ENCODE results near the gene NET1.
A peak's percentile ranks its signal among the peaks of the same experiment; 100 is the strongest.

Gene NET1

GRCh38 chr10:5411941-5412276 is 448 bp upstream of the NET1 start:
- TF ChIP-seq GATA1 (IDR thresholded peaks at IDR 0.05; ENCODE audit: low read depth, low read length) = no peak
- TF ChIP-seq POLR2A (IDR thresholded peaks at IDR 0.05; ENCODE audit: low read length) = no peak
- no peak for DNase-seq

- TF ChIP-seq GATA1 (IDR thresholded peaks at IDR 0.05; ENCODE audit: low read depth, low read length) (no peak), POLR2A (IDR thresholded peaks at IDR 0.05; ENCODE audit: low read length) (no peak)
- DNase-seq = peak; percentile 48 to 56
Measured at GRCh38 chr10:5413012-5413938, 918 bp downstream of the NET1 start.

DNA sequence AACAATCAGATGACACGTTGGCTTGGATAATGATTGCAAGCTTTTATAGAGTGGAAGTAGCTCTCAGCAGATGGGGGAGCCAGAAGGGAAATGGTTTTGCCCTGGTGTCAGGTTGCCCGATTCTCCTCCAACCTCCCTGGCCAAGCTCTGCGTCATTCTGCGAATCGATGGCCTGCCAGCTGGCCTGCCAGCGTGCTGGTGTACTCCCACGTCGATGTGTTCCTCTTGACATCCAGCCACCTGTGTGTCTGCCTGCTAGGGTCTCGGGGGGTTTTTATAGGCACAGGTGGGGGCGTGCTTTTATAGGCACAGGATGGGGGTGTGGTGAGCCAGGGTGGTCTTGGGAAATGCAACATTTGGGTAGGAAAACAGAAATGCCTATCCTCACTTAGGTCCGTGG is 4.6 kb downstream of the NET1 start:
- no peak for TF ChIP-seq POLR2A (IDR thresholded peaks at IDR 0.05; ENCODE audit: low read length)
- TF ChIP-seq GATA1 (IDR thresholded peaks at IDR 0.05; ENCODE audit: low read depth, low read length) = no peak
- DNase-seq = no peak

DNA sequence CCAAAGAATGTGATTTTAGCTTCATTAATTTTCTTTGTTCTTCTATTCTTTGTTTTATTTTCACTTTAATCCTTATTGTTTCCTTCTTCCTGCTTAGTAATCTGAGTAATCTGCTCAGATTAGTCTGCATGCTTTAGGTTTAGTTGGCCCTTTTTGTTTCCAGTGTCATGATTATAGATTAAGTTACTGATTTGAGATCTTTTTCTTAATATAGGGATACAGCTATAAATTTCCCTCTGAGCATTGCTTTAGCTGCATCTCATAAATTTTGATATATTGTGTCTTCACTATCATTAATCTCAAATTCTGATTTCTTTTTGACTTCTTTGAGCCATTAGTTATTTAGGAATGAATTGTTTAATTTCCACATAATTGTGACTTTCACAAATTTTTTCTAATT is 6.2 kb downstream of the NET1 start:
- TF ChIP-seq POLR2A (IDR thresholded peaks at IDR 0.05; ENCODE audit: low read length) (no peak), GATA1 (IDR thresholded peaks at IDR 0.05; ENCODE audit: low read depth, low read length) (no peak)
- no peak for DNase-seq

DNA sequence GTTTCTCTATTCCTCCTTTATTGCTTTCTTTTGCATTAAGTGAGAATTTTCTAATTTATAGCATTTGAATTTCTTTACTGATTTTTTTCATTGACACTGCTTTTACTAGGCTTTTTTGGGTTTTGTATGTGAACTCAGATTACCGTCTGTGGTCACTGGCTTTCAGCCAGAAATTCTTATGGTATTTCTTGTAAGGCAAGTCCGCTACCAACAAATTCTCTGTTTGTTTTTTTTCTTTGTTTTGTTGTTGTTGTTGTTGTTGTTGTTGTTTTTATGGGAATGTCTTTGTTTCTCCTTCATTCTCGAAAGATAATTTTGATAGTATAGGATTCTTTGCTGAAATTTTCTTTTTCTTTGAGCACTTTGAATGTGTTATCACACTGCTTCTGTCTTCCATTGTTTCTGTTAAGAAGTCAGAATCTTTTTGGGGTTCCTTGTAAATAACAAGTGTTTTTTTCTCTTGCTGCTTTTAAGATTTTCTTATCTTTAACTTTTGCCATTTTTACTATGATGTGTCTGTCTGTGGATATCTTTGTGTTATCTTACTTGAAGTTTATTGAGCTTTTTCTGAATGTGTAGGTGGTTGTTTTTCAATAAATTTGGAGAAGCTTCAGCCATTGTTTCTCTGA is 7.2 kb downstream of the NET1 start:
- no peak for DNase-seq
- TF ChIP-seq POLR2A (IDR thresholded peaks at IDR 0.05; ENCODE audit: low read length) (no peak), GATA1 (IDR thresholded peaks at IDR 0.05; ENCODE audit: low read depth, low read length) (no peak)

- TF ChIP-seq GATA1 (IDR thresholded peaks at IDR 0.05; ENCODE audit: low read depth, low read length) = no peak
- no peak for TF ChIP-seq POLR2A (IDR thresholded peaks at IDR 0.05; ENCODE audit: low read length)
- no peak for DNase-seq
Measured at GRCh38 chr10:5423771-5424170, 11.4 kb downstream of the NET1 start.

GRCh38 chr10:5424751-5425150 is 12.4 kb downstream of the NET1 start:
- no peak for TF ChIP-seq GATA1 (IDR thresholded peaks at IDR 0.05; ENCODE audit: low read depth, low read length)
- no peak for TF ChIP-seq POLR2A (IDR thresholded peaks at IDR 0.05; ENCODE audit: low read length)
- DNase-seq = no peak

DNA sequence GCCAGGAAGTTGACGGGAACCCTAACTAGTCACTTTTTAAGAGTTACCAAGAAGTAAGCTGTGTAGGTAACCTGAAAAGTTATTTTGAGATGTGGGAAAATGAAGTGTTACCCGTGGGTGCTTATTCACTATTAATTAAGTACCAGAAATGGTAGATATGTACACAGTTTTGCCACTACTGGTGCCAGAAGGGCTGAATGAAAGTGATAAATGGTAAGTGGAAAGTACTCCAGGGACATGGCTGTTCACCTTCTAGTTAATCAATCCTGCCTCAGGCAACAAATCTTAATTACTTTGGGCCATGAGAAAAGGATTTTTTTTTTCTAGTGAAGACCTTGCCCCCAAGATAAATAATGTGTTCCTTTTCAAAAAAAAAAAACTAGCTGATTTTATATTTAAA is 15.8 kb downstream of the NET1 start:
- no peak for DNase-seq
- TF ChIP-seq POLR2A (IDR thresholded peaks at IDR 0.05; ENCODE audit: low read length) (no peak), GATA1 (IDR thresholded peaks at IDR 0.05; ENCODE audit: low read depth, low read length) (no peak)

DNA sequence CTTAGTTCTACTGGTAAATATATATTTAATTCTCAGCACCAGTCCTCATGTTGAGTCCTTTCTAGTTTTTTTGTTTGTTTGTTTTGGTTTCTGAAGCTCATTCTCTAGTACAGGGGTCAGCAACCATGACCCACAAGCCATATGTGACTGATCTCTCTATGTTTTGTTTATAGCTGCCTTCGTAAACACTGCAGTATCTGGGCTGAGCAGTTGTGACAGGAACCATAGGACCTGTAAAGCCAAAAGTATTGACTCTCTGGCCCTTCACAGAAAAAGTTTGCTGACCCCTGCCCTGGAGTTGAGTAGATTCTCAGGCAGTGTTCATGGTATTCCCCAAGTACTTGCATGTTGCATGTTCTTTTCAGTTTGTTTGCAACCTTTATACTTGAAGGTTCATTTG is 20.8 kb downstream of the NET1 start:
- DNase-seq = no peak
- no peak for TF ChIP-seq GATA1 (IDR thresholded peaks at IDR 0.05; ENCODE audit: low read depth, low read length)
- TF ChIP-seq POLR2A (IDR thresholded peaks at IDR 0.05; ENCODE audit: low read length) = no peak

- TF ChIP-seq GATA1 (IDR thresholded peaks at IDR 0.05; ENCODE audit: low read depth, low read length) (no peak), POLR2A (IDR thresholded peaks at IDR 0.05; ENCODE audit: low read length) (no peak)
- peak; percentile 55 to 71 for DNase-seq
Measured at GRCh38 chr10:5434017-5434753, 21.8 kb downstream of the NET1 start.

DNA sequence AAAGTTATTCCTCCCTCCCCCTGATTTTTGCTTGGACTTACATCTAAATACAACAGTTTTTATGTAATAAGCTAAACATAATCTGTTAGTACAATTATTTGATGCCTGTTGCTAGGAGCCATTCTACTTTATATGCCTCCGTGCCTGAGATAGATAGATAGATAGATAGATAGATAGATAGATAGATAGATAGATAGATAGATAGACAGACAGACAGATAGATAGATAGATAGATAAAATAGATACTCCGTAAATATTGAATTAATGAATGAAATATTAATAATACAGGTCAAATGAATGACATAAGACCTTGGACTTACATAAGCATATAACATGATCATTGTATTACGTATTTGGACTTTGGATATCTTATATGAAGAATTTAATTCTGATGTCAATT is 23.0 kb downstream of the NET1 start:
- TF ChIP-seq POLR2A (IDR thresholded peaks at IDR 0.05; ENCODE audit: low read length) (no peak), GATA1 (IDR thresholded peaks at IDR 0.05; ENCODE audit: low read depth, low read length) (no peak)
- DNase-seq = no peak

GRCh38 chr10:5440206-5440605 is 27.8 kb downstream of the NET1 start:
- DNase-seq = no peak
- TF ChIP-seq GATA1 (IDR thresholded peaks at IDR 0.05; ENCODE audit: low read depth, low read length) (no peak), POLR2A (IDR thresholded peaks at IDR 0.05; ENCODE audit: low read length) (no peak)

DNA sequence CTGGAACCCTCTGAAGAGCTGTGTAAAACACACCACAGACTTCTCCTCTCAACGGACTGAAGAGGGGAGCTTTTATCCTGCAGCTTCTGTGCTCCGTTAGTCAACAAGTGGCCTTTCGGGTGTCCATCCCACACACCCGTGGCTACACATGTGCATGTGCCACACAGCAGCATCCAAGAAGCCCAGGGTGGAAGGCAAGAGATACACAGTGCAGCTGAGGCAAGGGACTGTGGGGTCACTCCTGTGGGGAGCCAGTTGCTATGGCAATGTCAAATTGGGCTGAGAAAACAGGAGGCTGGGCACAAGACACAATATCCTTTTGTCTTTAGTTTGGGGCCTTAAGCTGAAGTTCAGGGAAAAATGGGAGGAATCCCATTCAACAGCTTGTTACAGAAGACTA is 28.7 kb downstream of the NET1 start:
- DNase-seq = no peak
- TF ChIP-seq POLR2A (IDR thresholded peaks at IDR 0.05; ENCODE audit: low read length) (no peak), GATA1 (IDR thresholded peaks at IDR 0.05; ENCODE audit: low read depth, low read length) (no peak)
